ENCODE results near the gene ZNF541.

The ZNF541 gene

DNA sequence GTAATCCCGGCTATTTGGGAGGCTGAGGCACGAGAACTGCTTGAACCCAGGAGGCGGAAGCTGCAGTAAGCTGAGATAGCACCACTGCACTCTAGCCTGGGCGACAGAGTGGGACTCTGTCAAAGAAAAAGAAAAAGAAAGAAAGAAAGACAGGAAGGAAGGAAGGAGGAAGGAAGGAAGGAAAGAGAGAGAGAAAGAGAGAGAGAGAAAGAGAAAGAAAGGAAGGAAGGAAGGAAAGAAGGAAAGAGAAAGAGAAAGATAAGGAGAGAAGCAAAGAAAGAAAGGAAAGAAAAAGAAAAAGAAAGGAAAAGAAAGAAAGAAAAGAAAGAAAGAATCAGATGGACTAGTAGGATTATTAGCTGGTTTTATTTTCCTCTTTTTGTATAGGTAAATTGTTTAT, 22.8 kb downstream of the ZNF541 start:
- no peaks in the 10 kb centered on the region for H3K36me3 ChIP-seq (replicated peaks; ENCODE audit: low read depth, low read length)
- H3K27me3 ChIP-seq (ENCODE audit: low read depth, low read length): peaks cover 11% of the 10 kb centered on the region
- H3K4me3 ChIP-seq (ENCODE audit: low read length): no peak overlapping the region
- no peak overlapping the region for H3K9ac ChIP-seq (ENCODE audit: low read length)
- H3K4me1 ChIP-seq (ENCODE audit: low read length): no peaks in the 10 kb centered on the region
- H3K79me2 ChIP-seq (ENCODE audit: low read length): no peaks in the 10 kb centered on the region
- no peaks in the 10 kb centered on the region for H4K20me1 ChIP-seq (ENCODE audit: insufficient read depth, low read length)
- no peak overlapping the region for H2AFZ ChIP-seq (ENCODE audit: low read depth, low read length)
- no peak overlapping the region for H3K27ac ChIP-seq (ENCODE audit: low read length)
- H3K4me2 ChIP-seq (ENCODE audit: low read length): no peak overlapping the region
- H3K9me3 ChIP-seq (ENCODE audit: insufficient read depth, low read length): no peaks in the 10 kb centered on the region
- no peak for TF ChIP-seq EZH2phosphoT487 (IDR thresholded peaks at IDR 0.05; ENCODE audit: low read depth)
- TF ChIP-seq, protein P1, sequence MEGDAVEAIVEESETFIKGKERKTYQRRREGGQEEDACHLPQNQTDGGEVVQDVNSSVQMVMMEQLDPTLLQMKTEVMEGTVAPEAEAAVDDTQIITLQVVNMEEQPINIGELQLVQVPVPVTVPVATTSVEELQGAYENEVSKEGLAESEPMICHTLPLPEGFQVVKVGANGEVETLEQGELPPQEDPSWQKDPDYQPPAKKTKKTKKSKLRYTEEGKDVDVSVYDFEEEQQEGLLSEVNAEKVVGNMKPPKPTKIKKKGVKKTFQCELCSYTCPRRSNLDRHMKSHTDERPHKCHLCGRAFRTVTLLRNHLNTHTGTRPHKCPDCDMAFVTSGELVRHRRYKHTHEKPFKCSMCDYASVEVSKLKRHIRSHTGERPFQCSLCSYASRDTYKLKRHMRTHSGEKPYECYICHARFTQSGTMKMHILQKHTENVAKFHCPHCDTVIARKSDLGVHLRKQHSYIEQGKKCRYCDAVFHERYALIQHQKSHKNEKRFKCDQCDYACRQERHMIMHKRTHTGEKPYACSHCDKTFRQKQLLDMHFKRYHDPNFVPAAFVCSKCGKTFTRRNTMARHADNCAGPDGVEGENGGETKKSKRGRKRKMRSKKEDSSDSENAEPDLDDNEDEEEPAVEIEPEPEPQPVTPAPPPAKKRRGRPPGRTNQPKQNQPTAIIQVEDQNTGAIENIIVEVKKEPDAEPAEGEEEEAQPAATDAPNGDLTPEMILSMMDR (IDR thresholded peaks at IDR 0.05; ENCODE audit: low read depth, low read length): no peak

GRCh38 chr19:47549261-47549862, 23.6 kb downstream of the ZNF541 start:
- H2AFZ ChIP-seq (ENCODE audit: low read depth, low read length): no peak overlapping the region

GRCh38 chr19:47547199-47547598, 25.7 kb downstream of the ZNF541 start:
- Histone ChIP-seq H3K4me1 (ENCODE audit: low read length) (no peaks in the 10 kb centered on the region), H3K4me2 (ENCODE audit: low read length) (no peak overlapping the region), H3K27me3 (ENCODE audit: low read depth, low read length) (peaks cover 11% of the 10 kb centered on the region), H3K36me3 (replicated peaks; ENCODE audit: low read depth, low read length) (no peaks in the 10 kb centered on the region), H3K9ac (ENCODE audit: low read length) (no peak overlapping the region), H2AFZ (ENCODE audit: low read depth, low read length) (no peak overlapping the region), H4K20me1 (ENCODE audit: insufficient read depth, low read length) (no peaks in the 10 kb centered on the region), H3K4me3 (ENCODE audit: low read length) (no peak overlapping the region), H3K79me2 (ENCODE audit: low read length) (no peaks in the 10 kb centered on the region), H3K27ac (ENCODE audit: low read length) (no peak overlapping the region), H3K9me3 (ENCODE audit: insufficient read depth, low read length) (no peaks in the 10 kb centered on the region)
- TF ChIP-seq, protein P1 (IDR thresholded peaks at IDR 0.05; ENCODE audit: low read depth, low read length): no peak

More at GRCh38 chr19:47549261-47549862, 23.6 kb downstream of the ZNF541 start:
- Histone ChIP-seq H3K4me2 (ENCODE audit: low read length) (no peak overlapping the region), H3K4me3 (ENCODE audit: low read length) (no peak overlapping the region), H3K27me3 (ENCODE audit: low read depth, low read length) (peaks cover 11% of the 10 kb centered on the region), H3K36me3 (replicated peaks; ENCODE audit: low read depth, low read length) (no peaks in the 10 kb centered on the region), H4K20me1 (ENCODE audit: insufficient read depth, low read length) (no peaks in the 10 kb centered on the region), H3K27ac (ENCODE audit: low read length) (no peak overlapping the region), H3K4me1 (ENCODE audit: low read length) (no peaks in the 10 kb centered on the region), H3K9ac (ENCODE audit: low read length) (no peak overlapping the region), H3K79me2 (ENCODE audit: low read length) (no peaks in the 10 kb centered on the region), H3K9me3 (ENCODE audit: insufficient read depth, low read length) (no peaks in the 10 kb centered on the region)
- TF ChIP-seq EZH2phosphoT487 (IDR thresholded peaks at IDR 0.05; ENCODE audit: low read depth): no peak
- TF ChIP-seq, protein P1 (IDR thresholded peaks at IDR 0.05; ENCODE audit: low read depth, low read length): no peak

DNA sequence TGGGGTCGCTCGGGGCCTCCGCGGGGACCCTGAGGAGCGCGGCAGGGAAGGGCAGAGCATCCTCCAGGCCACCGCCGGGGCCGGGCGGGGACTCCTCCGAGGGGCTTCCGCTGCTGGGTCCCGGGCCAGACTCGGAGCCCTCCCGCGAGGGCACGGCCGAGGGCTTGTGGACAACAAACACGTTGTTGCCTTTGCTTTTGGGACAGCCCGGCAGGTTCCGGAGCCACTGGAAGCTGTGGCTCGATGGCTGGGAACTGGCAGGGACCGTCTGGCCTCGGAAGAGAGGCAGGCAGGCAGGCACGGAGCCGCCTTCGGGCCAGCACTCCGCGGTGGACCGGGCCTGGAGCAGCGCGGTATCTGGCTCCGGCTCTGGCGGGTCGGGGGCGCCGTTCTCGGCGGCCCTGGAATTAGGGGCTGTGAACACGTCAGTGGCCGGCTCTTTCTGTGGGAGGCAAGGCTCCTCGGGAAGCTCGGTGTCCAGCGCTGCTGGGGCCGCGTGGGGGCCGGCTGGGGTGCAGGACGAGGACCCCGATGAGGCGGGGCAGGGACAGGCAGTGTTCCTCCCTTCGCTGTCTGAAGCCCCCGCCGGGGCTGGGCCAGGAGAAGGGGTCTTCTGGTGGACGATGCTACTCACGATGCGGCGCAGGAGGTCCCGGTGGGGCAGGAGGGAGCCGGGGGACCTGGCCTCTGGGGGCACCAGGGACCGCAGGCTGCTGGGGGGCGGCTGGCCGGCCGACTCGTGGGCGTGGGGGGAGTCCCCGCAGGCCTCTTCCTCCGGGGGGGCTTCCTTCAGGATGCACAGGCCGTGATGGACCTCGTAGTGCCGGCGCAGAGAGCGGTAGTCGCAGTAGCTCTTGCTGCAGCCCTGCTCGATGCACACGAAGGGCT, 27.6 kb downstream of the ZNF541 start:
- Histone ChIP-seq H3K4me1 (ENCODE audit: low read length) (no peaks in the 10 kb centered on the region), H3K9ac (ENCODE audit: low read length) (no peak overlapping the region), H4K20me1 (ENCODE audit: insufficient read depth, low read length) (no peaks in the 10 kb centered on the region), H3K27me3 (ENCODE audit: low read depth, low read length) (peaks cover 11% of the 10 kb centered on the region), H3K36me3 (replicated peaks; ENCODE audit: low read depth, low read length) (no peaks in the 10 kb centered on the region), H3K27ac (ENCODE audit: low read length) (no peak overlapping the region), H3K9me3 (ENCODE audit: insufficient read depth, low read length) (no peaks in the 10 kb centered on the region), H3K79me2 (ENCODE audit: low read length) (no peaks in the 10 kb centered on the region), H3K4me3 (ENCODE audit: low read length) (no peak overlapping the region), H3K4me2 (ENCODE audit: low read length) (no peak overlapping the region), H2AFZ (ENCODE audit: low read depth, low read length) (no peak overlapping the region)
- TF ChIP-seq EZH2phosphoT487 (IDR thresholded peaks at IDR 0.05; ENCODE audit: low read depth): no peak
- TF ChIP-seq, protein P1 (IDR thresholded peaks at IDR 0.05; ENCODE audit: low read depth, low read length): no peak

Measured in OCI-LY3 (cell line).